ENCODE data around the gene EXOC3L4. TPM values are rescaled to one million over a fixed set of nuclear protein-coding genes. Genes with fewer than 3 reads are reported as not detected.

EXOC3L4 gene
- total RNA-seq, 1 experiment from 2014 or later, result 6.3 TPM

DNA sequence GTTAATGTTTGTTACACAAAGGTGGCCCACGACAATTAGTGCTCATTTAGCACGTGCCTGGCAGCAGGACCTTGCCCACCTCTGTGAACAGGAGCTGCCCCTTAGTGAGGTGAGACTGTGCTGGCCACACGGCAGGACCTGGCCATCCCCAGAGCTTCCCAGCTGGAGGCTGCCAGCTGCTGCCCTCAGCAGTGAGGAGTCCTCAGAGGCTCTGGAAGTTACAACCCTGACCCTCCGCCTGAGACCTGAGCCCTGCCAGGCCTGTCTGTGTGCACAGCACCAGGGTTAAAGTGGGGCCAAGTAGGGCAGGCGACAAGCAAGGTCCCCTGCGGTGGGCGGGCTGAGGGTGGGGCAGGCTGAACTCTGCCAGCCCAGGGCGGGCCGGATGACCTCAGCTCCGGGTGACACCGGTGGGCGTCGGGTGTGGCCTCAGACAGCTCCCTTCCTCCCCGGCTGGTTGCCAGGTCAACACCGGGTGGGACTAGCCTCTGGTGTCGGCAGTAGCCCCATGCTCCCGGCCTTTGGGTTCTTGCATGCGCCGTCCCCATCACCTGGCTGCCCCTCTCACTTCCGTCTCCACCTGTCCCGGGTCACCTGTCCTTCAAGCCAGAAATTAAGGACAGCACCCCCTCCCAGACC, 19.7 kb upstream of the EXOC3L4 start:
- CTCF ChIA-PET, result interaction anchor here (0.7 to 1.1 kb wide), 3 partner anchors 18 to 207 kb away, joined by 3 to 7 read pairs (median 6); no protein-coding TSS in a partner anchor
- Mint-ChIP-seq H3K4me3 (ENCODE audit: unreplicated experiment) (no peak overlapping the region), H3K36me3 (ENCODE audit: insufficient read depth, unreplicated experiment) (no peaks in the 10 kb centered on the region), H3K27me3 (ENCODE audit: insufficient read depth, unreplicated experiment) (no peaks in the 10 kb centered on the region), H3K27ac (ENCODE audit: unreplicated experiment) (no peak overlapping the region), H3K4me1 (ENCODE audit: low read depth, unreplicated experiment) (no peaks in the 10 kb centered on the region), H3K9me3 (ENCODE audit: unreplicated experiment) (no peaks in the 10 kb centered on the region)
- Histone ChIP-seq H3K4me1 (no peaks in the 10 kb centered on the region), H3K36me3 (ENCODE audit: control insufficient read depth, insufficient read depth, low read length) (no peaks in the 10 kb centered on the region), H3K9me3 (no peaks in the 10 kb centered on the region), H3K4me3 (ENCODE audit: low read depth, low read length) (no peak overlapping the region), H3K27me3 (replicated peaks; ENCODE audit: control insufficient read depth, insufficient read depth, low read length) (no peaks in the 10 kb centered on the region)
- intact Hi-C loops (cut with micrococcal nuclease; ENCODE audit: unreplicated experiment), result loop anchor here (2.0 kb wide), 1 partner anchor 112 kb away; no protein-coding TSS in a partner anchor
- DNase-seq, result no peak
- TF ChIP-seq, protein P1, sequence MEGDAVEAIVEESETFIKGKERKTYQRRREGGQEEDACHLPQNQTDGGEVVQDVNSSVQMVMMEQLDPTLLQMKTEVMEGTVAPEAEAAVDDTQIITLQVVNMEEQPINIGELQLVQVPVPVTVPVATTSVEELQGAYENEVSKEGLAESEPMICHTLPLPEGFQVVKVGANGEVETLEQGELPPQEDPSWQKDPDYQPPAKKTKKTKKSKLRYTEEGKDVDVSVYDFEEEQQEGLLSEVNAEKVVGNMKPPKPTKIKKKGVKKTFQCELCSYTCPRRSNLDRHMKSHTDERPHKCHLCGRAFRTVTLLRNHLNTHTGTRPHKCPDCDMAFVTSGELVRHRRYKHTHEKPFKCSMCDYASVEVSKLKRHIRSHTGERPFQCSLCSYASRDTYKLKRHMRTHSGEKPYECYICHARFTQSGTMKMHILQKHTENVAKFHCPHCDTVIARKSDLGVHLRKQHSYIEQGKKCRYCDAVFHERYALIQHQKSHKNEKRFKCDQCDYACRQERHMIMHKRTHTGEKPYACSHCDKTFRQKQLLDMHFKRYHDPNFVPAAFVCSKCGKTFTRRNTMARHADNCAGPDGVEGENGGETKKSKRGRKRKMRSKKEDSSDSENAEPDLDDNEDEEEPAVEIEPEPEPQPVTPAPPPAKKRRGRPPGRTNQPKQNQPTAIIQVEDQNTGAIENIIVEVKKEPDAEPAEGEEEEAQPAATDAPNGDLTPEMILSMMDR (IDR thresholded peaks at IDR 0.05; ENCODE audit: insufficient read depth in 1 of 2, low read depth in 1 of 2, low read length in 1 of 2, severe bottlenecking in 1 of 2, unreplicated experiment in 1 of 2), result no peak
- POLR2A ChIA-PET, result no interaction called here
- BruUV-seq (replicated peaks), result no TSS peak

GRCh38 chr14:103078420-103078749, 16.1 kb upstream of the EXOC3L4 start:
- ChIA-PET POLR2A (no interaction called here), CTCF (interaction anchor here (1.8 kb wide), 1 partner anchor 26 kb away, joined by 8 read pairs; no protein-coding TSS in a partner anchor)
- H3K9me3 Mint-ChIP-seq (ENCODE audit: unreplicated experiment), result no peaks in the 10 kb centered on the region
- DNase-seq, result peak; percentile 80 to 81
- BruUV-seq (replicated peaks), result no TSS peak
- no peaks in the 10 kb centered on the region for H3K36me3 ChIP-seq (ENCODE audit: control insufficient read depth, insufficient read depth, low read length)
- H3K27me3 ChIP-seq (replicated peaks; ENCODE audit: control insufficient read depth, insufficient read depth, low read length), result no peaks in the 10 kb centered on the region
- no peaks in the 10 kb centered on the region for H3K36me3 Mint-ChIP-seq (ENCODE audit: insufficient read depth, unreplicated experiment)
- no peak overlapping the region for H3K27ac Mint-ChIP-seq (ENCODE audit: unreplicated experiment)
- no peak overlapping the region for H3K4me3 ChIP-seq (ENCODE audit: low read depth, low read length)
- intact Hi-C loops (cut with micrococcal nuclease; ENCODE audit: unreplicated experiment), result loop anchor here (1.0 to 2.0 kb wide), 3 partner anchors 14 to 214 kb away; no protein-coding TSS in a partner anchor
- H3K4me1 ChIP-seq, result no peaks in the 10 kb centered on the region
- TF ChIP-seq, protein P1 (IDR thresholded peaks at IDR 0.05; ENCODE audit: insufficient read depth in 1 of 2, low read depth in 1 of 2, low read length in 1 of 2, severe bottlenecking in 1 of 2, unreplicated experiment in 1 of 2), result peak; percentile 80 to 84
- H3K9me3 ChIP-seq, result no peaks in the 10 kb centered on the region
- no peaks in the 10 kb centered on the region for H3K27me3 Mint-ChIP-seq (ENCODE audit: insufficient read depth, unreplicated experiment)
- no peaks in the 10 kb centered on the region for H3K4me1 Mint-ChIP-seq (ENCODE audit: low read depth, unreplicated experiment)
- H3K4me3 Mint-ChIP-seq (ENCODE audit: unreplicated experiment), result no peak overlapping the region

GRCh38 chr14:103078860-103079587, 15.5 kb upstream of the EXOC3L4 start:
- H3K4me1 Mint-ChIP-seq (ENCODE audit: low read depth, unreplicated experiment), result no peaks in the 10 kb centered on the region
- no peak for DNase-seq
- intact Hi-C loops (cut with micrococcal nuclease; ENCODE audit: unreplicated experiment), result loop anchor here (1.0 to 2.0 kb wide), 3 partner anchors 14 to 213 kb away; no protein-coding TSS in a partner anchor
- H3K36me3 Mint-ChIP-seq (ENCODE audit: insufficient read depth, unreplicated experiment), result no peaks in the 10 kb centered on the region
- H3K9me3 Mint-ChIP-seq (ENCODE audit: unreplicated experiment), result no peaks in the 10 kb centered on the region
- Histone ChIP-seq H3K4me1 (no peaks in the 10 kb centered on the region), H3K27me3 (replicated peaks; ENCODE audit: control insufficient read depth, insufficient read depth, low read length) (no peaks in the 10 kb centered on the region), H3K9me3 (no peaks in the 10 kb centered on the region), H3K4me3 (ENCODE audit: low read depth, low read length) (no peak overlapping the region), H3K36me3 (ENCODE audit: control insufficient read depth, insufficient read depth, low read length) (no peaks in the 10 kb centered on the region)
- H3K4me3 Mint-ChIP-seq (ENCODE audit: unreplicated experiment), result no peak overlapping the region
- CTCF ChIA-PET, result interaction anchor here (1.8 kb wide), 1 partner anchor 26 kb away, joined by 8 read pairs; no protein-coding TSS in a partner anchor
- POLR2A ChIA-PET, result no interaction called here
- no TSS peak for BruUV-seq (replicated peaks)
- H3K27me3 Mint-ChIP-seq (ENCODE audit: insufficient read depth, unreplicated experiment), result no peaks in the 10 kb centered on the region
- TF ChIP-seq, protein P1 (IDR thresholded peaks at IDR 0.05; ENCODE audit: insufficient read depth in 1 of 2, low read depth in 1 of 2, low read length in 1 of 2, severe bottlenecking in 1 of 2, unreplicated experiment in 1 of 2), result no peak
- no peak overlapping the region for H3K27ac Mint-ChIP-seq (ENCODE audit: unreplicated experiment)
